Panc1 (cell line): Measurements from ENCODE around the gene ASTN2. TPM values are rescaled to one million over a fixed set of nuclear protein-coding genes. Genes with fewer than 3 reads are reported as not detected.

Source experiments
- ATAC-seq: fragments of 200-7000 bp; cut with Tn5 transposase; 2 replicates; pipeline ENCODE4 v1.9.1; 2020; ENCODE audit warnings: mild to moderate bottlenecking, moderate library complexity
- BruUV-seq: library from RNA; stranded (reverse); fragments of 400-500 nt; replicated peaks from 2 replicates; lab custom pipeline; 2021; lab: Mats Ljungman, UMichigan
- CTCF ChIA-PET: fragments of 300-600 bp; sonication (Branson Sonifier 250); formaldehyde crosslinking; loops from one replicate; lab custom pipeline; 2022; ENCODE audit warnings: antibody characterized with exemption; lab: Charles Lee
- POLR2A ChIA-PET: fragments of 300-600 bp; sonication (Branson Sonifier 250); formaldehyde crosslinking; loops from one replicate; lab custom pipeline; 2022; ENCODE audit warnings: antibody characterized with exemption; lab: Charles Lee
- DNase-seq: peaks from one replicate; pipeline ENCODE4 v3.0.0-alpha.2; 2010; ENCODE audit warnings: low read depth, low spot score
- H3K27ac ChIP-seq: 2 replicates; pipeline ENCODE4 v1.5.1; 2011; ENCODE audit warnings: mild to moderate bottlenecking, low read length, inconsistent platforms
- H3K27me3 ChIP-seq: fragments of 200-500 bp; sonication (Bioruptor generic); 2 replicates; pipeline ENCODE4 v1.6.0; 2014; ENCODE audit warnings: low read length, inconsistent platforms; ENCODE audit not compliant: control insufficient read depth, insufficient read depth
- H3K36me3 ChIP-seq: fragments of 200-500 bp; sonication (Bioruptor generic); 2 replicates; pipeline ENCODE4 v1.5.1; 2014; ENCODE audit warnings: inconsistent platforms, mild to moderate bottlenecking, low read length, moderate library complexity; ENCODE audit not compliant: control insufficient read depth, insufficient read depth
- H3K4me1 ChIP-seq: 2 replicates; pipeline ENCODE4 v1.5.1; 2011; ENCODE audit warnings: inconsistent platforms, mild to moderate bottlenecking, low read length, moderate library complexity; ENCODE audit not compliant: control insufficient read depth, insufficient read depth
- H3K4me3 ChIP-seq, 2 experiments: 2 replicates each; pipeline ENCODE4 v1.5.1; 2011 to 2012; ENCODE audit warnings: low read depth in 2 of 2, low read length in 2 of 2, mild to moderate bottlenecking in 2 of 2, inconsistent platforms in 1 of 2, moderate library complexity in 1 of 2
- H3K9me3 ChIP-seq: fragments of 200-500 bp; sonication (Bioruptor generic); 2 replicates; pipeline ENCODE4 v1.5.1; 2014; ENCODE audit warnings: low read depth, mild to moderate bottlenecking, inconsistent platforms, low read length, moderate library complexity; ENCODE audit not compliant: control insufficient read depth, insufficient read depth
- POLR2AphosphoS5 ChIP-seq: IDR thresholded peaks from 2 replicates; pipeline ENCODE4 v1.6.1; 2012; ENCODE audit warnings: mild to moderate bottlenecking, low read depth, low read length, moderate library complexity
- SIN3A ChIP-seq: IDR thresholded peaks from 2 replicates; pipeline ENCODE4 v1.6.1; 2012; ENCODE audit warnings: low read depth, mild to moderate bottlenecking, low read length, moderate library complexity, borderline replicate concordance; ENCODE audit not compliant: insufficient read depth
- TCF7L2 ChIP-seq: IDR thresholded peaks from 2 replicates; pipeline ENCODE4 v1.6.1; 2011; ENCODE audit warnings: mild to moderate bottlenecking, low read depth, low read length, inconsistent platforms
- in situ Hi-C: cut with HindIII; loops from 2 replicates; pipeline ENCODE4 v1.10.0; 2016; ENCODE audit warnings: low sequenced_read_pairs, low pct_unique_long_range_greater_than_20kb
- intact Hi-C: fragments of 100-400 bp; cut with micrococcal nuclease; formaldehyde crosslinking; loops from one replicate; pipeline ENCODE4 v1.10.0; 2022; ENCODE audit not compliant: unreplicated experiment
- total RNA-seq: library from RNA; stranded (reverse); gene quantifications from one replicate; pipeline ENCODE4 v1.2.1, GENCODE V29; 2021; ENCODE audit not compliant: unreplicated experiment
- TF ChIP-seq, protein P1 (sequence below), 2 experiments: IDR thresholded peaks; 2 replicates each; pipeline ENCODE4 v1.6.1; 2011 to 2012; ENCODE audit warnings: low read depth in 2 of 2, control low read depth in 1 of 2, low read length in 1 of 2, mild to moderate bottlenecking in 1 of 2, moderate library complexity in 1 of 2; ENCODE audit not compliant: insufficient read depth in 1 of 2
- TF ChIP-seq, protein P2 (sequence below): fragments of 450-650 bp; IDR thresholded peaks from 2 replicates; pipeline ENCODE4 v1.5.1; 2017; ENCODE audit warnings: mild to moderate bottlenecking

ASTN2 gene
- total RNA-seq, 1 experiment from 2014 or later: 3.9 TPM

GRCh38 chr9:117233016-117233415, 181.8 kb downstream of the ASTN2 start:
- Histone ChIP-seq H3K27ac (no peak overlapping the region), H3K27me3 (no peaks in the 10 kb centered on the region), H3K4me1 (no peaks in the 10 kb centered on the region), H3K9me3 (no peaks in the 10 kb centered on the region), H3K4me3 (no peak overlapping the region), H3K36me3 (no peaks in the 10 kb centered on the region)
- ChIA-PET CTCF (no interaction called here), POLR2A (no interaction called here)
- no TSS peak for BruUV-seq
- in situ Hi-C loops: no loop called here
- DNase-seq (no peak), ATAC-seq (no peak)
- intact Hi-C loops: no loop called here
- TF ChIP-seq, protein P1, sequence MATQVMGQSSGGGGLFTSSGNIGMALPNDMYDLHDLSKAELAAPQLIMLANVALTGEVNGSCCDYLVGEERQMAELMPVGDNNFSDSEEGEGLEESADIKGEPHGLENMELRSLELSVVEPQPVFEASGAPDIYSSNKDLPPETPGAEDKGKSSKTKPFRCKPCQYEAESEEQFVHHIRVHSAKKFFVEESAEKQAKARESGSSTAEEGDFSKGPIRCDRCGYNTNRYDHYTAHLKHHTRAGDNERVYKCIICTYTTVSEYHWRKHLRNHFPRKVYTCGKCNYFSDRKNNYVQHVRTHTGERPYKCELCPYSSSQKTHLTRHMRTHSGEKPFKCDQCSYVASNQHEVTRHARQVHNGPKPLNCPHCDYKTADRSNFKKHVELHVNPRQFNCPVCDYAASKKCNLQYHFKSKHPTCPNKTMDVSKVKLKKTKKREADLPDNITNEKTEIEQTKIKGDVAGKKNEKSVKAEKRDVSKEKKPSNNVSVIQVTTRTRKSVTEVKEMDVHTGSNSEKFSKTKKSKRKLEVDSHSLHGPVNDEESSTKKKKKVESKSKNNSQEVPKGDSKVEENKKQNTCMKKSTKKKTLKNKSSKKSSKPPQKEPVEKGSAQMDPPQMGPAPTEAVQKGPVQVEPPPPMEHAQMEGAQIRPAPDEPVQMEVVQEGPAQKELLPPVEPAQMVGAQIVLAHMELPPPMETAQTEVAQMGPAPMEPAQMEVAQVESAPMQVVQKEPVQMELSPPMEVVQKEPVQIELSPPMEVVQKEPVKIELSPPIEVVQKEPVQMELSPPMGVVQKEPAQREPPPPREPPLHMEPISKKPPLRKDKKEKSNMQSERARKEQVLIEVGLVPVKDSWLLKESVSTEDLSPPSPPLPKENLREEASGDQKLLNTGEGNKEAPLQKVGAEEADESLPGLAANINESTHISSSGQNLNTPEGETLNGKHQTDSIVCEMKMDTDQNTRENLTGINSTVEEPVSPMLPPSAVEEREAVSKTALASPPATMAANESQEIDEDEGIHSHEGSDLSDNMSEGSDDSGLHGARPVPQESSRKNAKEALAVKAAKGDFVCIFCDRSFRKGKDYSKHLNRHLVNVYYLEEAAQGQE (IDR thresholded peaks at IDR 0.05; ENCODE audit: insufficient read depth in 1 of 2, low read depth in 2 of 2, low read length in 1 of 2): no peak
- TF ChIP-seq, protein P2, sequence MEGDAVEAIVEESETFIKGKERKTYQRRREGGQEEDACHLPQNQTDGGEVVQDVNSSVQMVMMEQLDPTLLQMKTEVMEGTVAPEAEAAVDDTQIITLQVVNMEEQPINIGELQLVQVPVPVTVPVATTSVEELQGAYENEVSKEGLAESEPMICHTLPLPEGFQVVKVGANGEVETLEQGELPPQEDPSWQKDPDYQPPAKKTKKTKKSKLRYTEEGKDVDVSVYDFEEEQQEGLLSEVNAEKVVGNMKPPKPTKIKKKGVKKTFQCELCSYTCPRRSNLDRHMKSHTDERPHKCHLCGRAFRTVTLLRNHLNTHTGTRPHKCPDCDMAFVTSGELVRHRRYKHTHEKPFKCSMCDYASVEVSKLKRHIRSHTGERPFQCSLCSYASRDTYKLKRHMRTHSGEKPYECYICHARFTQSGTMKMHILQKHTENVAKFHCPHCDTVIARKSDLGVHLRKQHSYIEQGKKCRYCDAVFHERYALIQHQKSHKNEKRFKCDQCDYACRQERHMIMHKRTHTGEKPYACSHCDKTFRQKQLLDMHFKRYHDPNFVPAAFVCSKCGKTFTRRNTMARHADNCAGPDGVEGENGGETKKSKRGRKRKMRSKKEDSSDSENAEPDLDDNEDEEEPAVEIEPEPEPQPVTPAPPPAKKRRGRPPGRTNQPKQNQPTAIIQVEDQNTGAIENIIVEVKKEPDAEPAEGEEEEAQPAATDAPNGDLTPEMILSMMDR: no peak
- no peak for TF ChIP-seq TCF7L2
- no peak for TF ChIP-seq SIN3A
- no peak for TF ChIP-seq POLR2AphosphoS5

DNA sequence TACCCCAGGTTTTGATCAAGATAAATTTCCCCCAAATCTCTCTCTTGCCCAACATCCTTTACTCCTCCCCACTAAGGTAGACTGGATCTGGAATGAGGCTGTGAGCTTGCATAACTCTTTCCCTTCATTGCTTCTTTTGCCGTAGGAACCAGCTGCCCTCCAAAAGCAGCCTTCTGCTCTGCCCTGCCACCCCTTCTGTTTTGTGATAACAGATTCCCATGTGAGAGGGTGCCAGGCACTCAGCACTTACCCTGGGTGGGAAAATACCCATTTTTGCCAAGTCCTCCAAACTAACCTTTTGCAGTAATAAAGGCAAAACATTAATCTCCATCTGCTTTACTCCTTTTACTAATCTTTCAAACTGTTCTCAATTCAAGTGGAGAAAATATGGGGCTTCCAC, 182.6 kb downstream of the ASTN2 start:
- Histone ChIP-seq H3K27ac (no peak overlapping the region), H3K4me1 (no peaks in the 10 kb centered on the region), H3K4me3 (no peak overlapping the region), H3K36me3 (no peaks in the 10 kb centered on the region), H3K27me3 (no peaks in the 10 kb centered on the region), H3K9me3 (no peaks in the 10 kb centered on the region)
- ChIA-PET POLR2A (no interaction called here), CTCF (no interaction called here)
- intact Hi-C loops: no loop called here
- BruUV-seq: no TSS peak
- TF ChIP-seq, protein P1 (IDR thresholded peaks at IDR 0.05; ENCODE audit: insufficient read depth in 1 of 2, low read depth in 2 of 2, low read length in 1 of 2): no peak
- TF ChIP-seq SIN3A (no peak), TCF7L2 (no peak), POLR2AphosphoS5 (no peak)
- TF ChIP-seq, protein P2: no peak
- in situ Hi-C loops: no loop called here
- DNase-seq (no peak), ATAC-seq (no peak)
